SW480 (cell line): ENCODE data around the gene GABPB2.

ENCODE experiments used
- DNase-seq: peaks from one replicate; pipeline ENCODE4 v3.0.0-alpha.2; 2016; ENCODE audit warnings: low spot score

The GABPB2 gene

GRCh38 chr1:151165281-151165737, 94.7 kb downstream of the GABPB2 start:
- no peak for DNase-seq

- peak; percentile 97 for DNase-seq
These were observed 95.4 kb downstream of the GABPB2 start, which contains the start of the genes LYSMD1 and SCNM1 for GRCh38 chr1:151165738-151166504. Gene LYSMD1, minus strand, starts transcription at chr1:151165902. Its CDS starts 644 bp downstream, at chr1:151165258. Gene SCNM1, plus strand, starts transcription at chr1:151166144. Its CDS starts 9 bp downstream, at chr1:151166153.

GRCh38 chr1:151166505-151166956, 96.0 kb downstream of the GABPB2 start:
- peak; percentile 35 for DNase-seq

GRCh38 chr1:151167116-151167515, 96.6 kb downstream of the GABPB2 start:
- DNase-seq, result no peak

- no peak for DNase-seq
These were observed 100.6 kb downstream of the GABPB2 start for GRCh38 chr1:151171190-151171589.
